Trophoblast cell (in vitro differentiated cells and primary cell): ENCODE measurements around the gene RTN4.

Experiments used
- DNase-seq, 2 donors: peaks; one replicate each; pipeline ENCODE4 v3.0.0-alpha.2; 2016
- H2AFZ ChIP-seq: 2 replicates; pipeline ENCODE4 v1.6.1; 2013; ENCODE audit warnings: low read length, moderate library complexity, mild to moderate bottlenecking; ENCODE audit not compliant: insufficient read depth, poor library complexity
- H2AK5ac ChIP-seq: 2 replicates; pipeline ENCODE4 v1.6.1; 2013; ENCODE audit warnings: mild to moderate bottlenecking, low read length
- H2BK120ac ChIP-seq: 2 replicates; pipeline ENCODE4 v1.6.1; 2013; ENCODE audit warnings: low read length, mild to moderate bottlenecking, moderate library complexity; ENCODE audit not compliant: insufficient read depth, poor library complexity
- H2BK12ac ChIP-seq: 2 replicates; pipeline ENCODE4 v1.6.1; 2013; ENCODE audit warnings: mild to moderate bottlenecking, low read length, moderate library complexity
- H2BK5ac ChIP-seq: 2 replicates; pipeline ENCODE4 v1.6.1; 2013; ENCODE audit warnings: low read length, low read depth, moderate library complexity, mild to moderate bottlenecking; ENCODE audit not compliant: poor library complexity
- H3K14ac ChIP-seq: 2 replicates; pipeline ENCODE4 v1.6.1; 2013; ENCODE audit warnings: mild to moderate bottlenecking, low read length
- H3K18ac ChIP-seq: 2 replicates; pipeline ENCODE4 v1.6.1; 2013; ENCODE audit warnings: mild to moderate bottlenecking, low read length
- H3K23ac ChIP-seq: 2 replicates; pipeline ENCODE4 v1.6.1; 2013; ENCODE audit warnings: low read length
- H3K27ac ChIP-seq: 2 replicates; pipeline ENCODE4 v1.5.1; 2013; ENCODE audit warnings: low read depth, mild to moderate bottlenecking, inconsistent platforms, low read length, moderate library complexity
- H3K27me3 ChIP-seq: 2 replicates; pipeline ENCODE4 v1.6.1; 2013; ENCODE audit warnings: inconsistent platforms, mild to moderate bottlenecking, low read length, moderate library complexity; ENCODE audit not compliant: insufficient read depth
- H3K36me3 ChIP-seq, 2 experiments: 1 replicate in 1 of 2; 2 replicates in 1 of 2; pipeline ENCODE4 v1.6.1; 2013; ENCODE audit warnings: low read length in 2 of 2, mild to moderate bottlenecking in 2 of 2, moderate library complexity in 1 of 2; ENCODE audit not compliant: insufficient read depth in 2 of 2, control insufficient read depth in 1 of 2
- H3K4ac ChIP-seq: 2 replicates; pipeline ENCODE4 v1.6.1; 2013; ENCODE audit warnings: low read depth, mild to moderate bottlenecking, low read length, moderate library complexity
- H3K4me1 ChIP-seq, 2 experiments: 1 replicate in 1 of 2; 2 replicates in 1 of 2; pipeline ENCODE4 v1.6.1; 2013; ENCODE audit warnings: low read length in 2 of 2, mild to moderate bottlenecking in 2 of 2, moderate library complexity in 1 of 2; ENCODE audit not compliant: insufficient read depth in 2 of 2, control insufficient read depth in 1 of 2
- H3K4me2 ChIP-seq: 2 replicates; pipeline ENCODE4 v1.6.1; 2013; ENCODE audit warnings: inconsistent platforms, mild to moderate bottlenecking, low read length, moderate library complexity
- H3K4me3 ChIP-seq: 2 replicates; pipeline ENCODE4 v1.5.1; 2013; ENCODE audit warnings: mild to moderate bottlenecking, low read depth, low read length, inconsistent platforms
- H3K79me1 ChIP-seq: one replicate; pipeline ENCODE4 v1.6.1; 2013; ENCODE audit warnings: low read length
- H3K79me2 ChIP-seq: 2 replicates; pipeline ENCODE4 v1.6.1; 2013; ENCODE audit warnings: low read length, mild to moderate bottlenecking; ENCODE audit not compliant: control insufficient read depth, insufficient read depth, poor library complexity
- H3K9ac ChIP-seq: 2 replicates; pipeline ENCODE4 v1.6.1; 2013; ENCODE audit warnings: mild to moderate bottlenecking, low read length
- H3K9me3 ChIP-seq: 2 replicates; pipeline ENCODE4 v1.6.1; 2013; ENCODE audit warnings: low read depth, mild to moderate bottlenecking, control low read depth, inconsistent platforms, low read length; ENCODE audit not compliant: insufficient read depth
- H4K12ac ChIP-seq: 2 replicates; pipeline ENCODE4 v1.6.1; 2013; ENCODE audit warnings: low read depth, mild to moderate bottlenecking, low read length, moderate library complexity
- H4K8ac ChIP-seq: 2 replicates; pipeline ENCODE4 v1.6.1; 2013; ENCODE audit warnings: low read depth, mild to moderate bottlenecking, low read length, moderate library complexity
- H4K91ac ChIP-seq: one replicate; pipeline ENCODE4 v1.6.1; 2013; ENCODE audit warnings: low read depth, mild to moderate bottlenecking, low read length, moderate library complexity
- WGBS: extraction: QIAGEN DNeasy Blood & Tissue Kit; methylation state at CpG from one replicate; pipeline ENCODE4 v1.1.7; 2013; ENCODE audit warnings: missing lambda C conversion rate; ENCODE audit not compliant: insufficient read length, insufficient coverage; ENCODE audit errors: extremely low coverage; 5-methylcytosine and 5-hydroxymethylcytosine counted together

The RTN4 gene

GRCh38 chr2:55031505-55031904 lies 18.7 kb downstream of the RTN4 start:
- H3K79me1 ChIP-seq: no peaks in the 10 kb centered on the region
- no peaks in the 10 kb centered on the region for H3K9me3 ChIP-seq

DNA sequence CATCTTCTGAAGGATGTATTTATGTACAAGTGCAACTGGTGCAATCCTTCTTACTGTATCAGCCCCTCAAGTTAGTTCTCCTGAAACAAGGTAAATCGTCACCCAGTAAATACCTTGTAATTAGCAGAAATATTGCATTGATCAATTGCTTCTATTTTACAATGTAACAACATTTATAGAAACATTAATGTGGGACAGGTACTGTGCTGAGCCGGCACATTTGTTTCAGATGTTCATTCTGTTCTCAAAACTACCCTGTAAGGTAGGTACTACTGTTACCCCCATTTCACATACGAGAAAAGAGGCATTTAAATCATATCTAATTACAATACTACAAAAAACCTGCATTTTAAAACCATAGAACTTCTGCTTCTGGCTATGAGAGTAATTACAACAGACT lies 19.5 kb downstream of the RTN4 start:
- Histone ChIP-seq H2BK5ac (no peak overlapping the region), H3K27me3 (no peaks in the 10 kb centered on the region), H3K4me2 (no peak overlapping the region), H3K9me3 (no peaks in the 10 kb centered on the region), H4K91ac (no peak overlapping the region), H3K4me1 (peaks cover 2 to 12% of the 10 kb centered on the region in 2 experiments), H3K27ac (no peak overlapping the region), H2AK5ac (no peak overlapping the region), H3K79me1 (no peaks in the 10 kb centered on the region), H3K4ac (peak overlapping the region; percentile 69), H2AFZ (no peak overlapping the region), H2BK120ac (no peak overlapping the region), H3K4me3 (no peak overlapping the region), H2BK12ac (no peak overlapping the region), H3K18ac (no peak overlapping the region), H3K23ac (no peak overlapping the region), H3K9ac (no peak overlapping the region), H3K79me2 (peaks cover 20% of the 10 kb centered on the region), H3K14ac (no peak overlapping the region), H4K8ac (no peak overlapping the region), H4K12ac (no peak overlapping the region), H3K36me3 (peaks cover 0 to 5% of the 10 kb centered on the region in 2 experiments)
- no CpG with 5 or more reads among the region's 3 CpGs for WGBS
- DNase-seq: no peak

More at GRCh38 chr2:55031505-55031904, 18.7 kb downstream of the RTN4 start:
- Histone ChIP-seq H3K4ac (peak overlapping the region; percentile 97), H3K4me1 (peaks cover 2 to 9% of the 10 kb centered on the region in 2 experiments), H2BK5ac (no peak overlapping the region), H4K8ac (no peak overlapping the region), H4K91ac (no peak overlapping the region), H3K4me2 (no peak overlapping the region), H3K23ac (no peak overlapping the region), H3K36me3 (peaks cover 0 to 5% of the 10 kb centered on the region in 2 experiments), H3K79me2 (peaks cover 23% of the 10 kb centered on the region), H2AFZ (no peak overlapping the region), H2AK5ac (no peak overlapping the region), H3K27ac (no peak overlapping the region), H3K9ac (no peak overlapping the region), H3K27me3 (no peaks in the 10 kb centered on the region), H4K12ac (no peak overlapping the region), H2BK12ac (no peak overlapping the region), H3K14ac (no peak overlapping the region), H3K18ac (no peak overlapping the region), H3K4me3 (no peak overlapping the region), H2BK120ac (no peak overlapping the region)
- no peak for DNase-seq
- WGBS: no CpG with 5 or more reads among the region's 4 CpGs

- WGBS: no CpG with 5 or more reads among the region's 1 CpG
- Histone ChIP-seq H3K9me3 (no peaks in the 10 kb centered on the region), H3K23ac (no peak overlapping the region), H2AK5ac (no peak overlapping the region), H4K91ac (no peak overlapping the region), H2BK12ac (no peak overlapping the region), H3K4me3 (no peak overlapping the region), H3K4ac (peak overlapping the region; percentile 95), H3K36me3 (peaks cover 0 to 5% of the 10 kb centered on the region in 2 experiments), H2BK5ac (no peak overlapping the region), H3K27ac (no peak overlapping the region), H3K27me3 (no peaks in the 10 kb centered on the region), H3K18ac (no peak overlapping the region), H3K4me1 (peaks cover 2 to 13% of the 10 kb centered on the region in 2 experiments), H3K79me2 (peaks cover 21% of the 10 kb centered on the region), H2BK120ac (no peak overlapping the region), H3K9ac (no peak overlapping the region), H4K12ac (no peak overlapping the region), H4K8ac (no peak overlapping the region), H2AFZ (no peak overlapping the region), H3K79me1 (no peaks in the 10 kb centered on the region), H3K4me2 (no peak overlapping the region), H3K14ac (no peak overlapping the region)
- no peak for DNase-seq
Observed at GRCh38 chr2:55029098-55029497, 21.2 kb downstream of the RTN4 start.

DNA sequence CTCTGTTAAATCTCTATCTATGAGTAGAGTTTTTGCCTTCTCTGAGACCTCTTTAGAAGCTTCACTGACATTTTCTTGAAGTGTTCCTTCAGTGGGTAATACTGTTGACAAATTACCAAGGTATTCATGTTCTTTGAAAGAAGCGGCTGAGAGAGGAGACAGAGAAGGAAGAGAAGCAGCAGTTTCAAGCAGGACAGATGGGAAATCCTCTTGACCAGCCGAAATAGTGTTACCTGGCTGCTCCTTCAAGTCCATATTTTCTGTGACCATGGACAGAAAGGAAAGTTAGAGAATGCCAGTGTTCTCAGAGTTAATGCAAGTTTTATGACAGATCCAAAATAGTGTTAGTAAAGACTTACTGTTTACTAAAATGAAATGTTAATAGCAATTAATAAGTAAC lies 23.0 kb downstream of the RTN4 start:
- H3K4me1 ChIP-seq: peaks cover 2 to 11% of the 10 kb centered on the region in 2 experiments
- no peak overlapping the region for H3K4me2 ChIP-seq
- no peak overlapping the region for H4K91ac ChIP-seq
- peaks cover 0 to 2% of the 10 kb centered on the region in 2 experiments for H3K36me3 ChIP-seq
- H3K27ac ChIP-seq: no peak overlapping the region
- no peaks in the 10 kb centered on the region for H3K79me1 ChIP-seq
- no peak overlapping the region for H4K8ac ChIP-seq
- H3K79me2 ChIP-seq: peaks cover 18% of the 10 kb centered on the region
- H2BK120ac ChIP-seq: no peak overlapping the region
- WGBS: no CpG with 5 or more reads among the region's 2 CpGs
- H3K9me3 ChIP-seq: no peaks in the 10 kb centered on the region
- no peak for DNase-seq
- H3K4ac ChIP-seq: no peak overlapping the region
- H3K27me3 ChIP-seq: no peaks in the 10 kb centered on the region
- H3K9ac ChIP-seq: no peak overlapping the region
- no peak overlapping the region for H3K18ac ChIP-seq
- H3K4me3 ChIP-seq: no peak overlapping the region
- H4K12ac ChIP-seq: no peak overlapping the region
- H2BK12ac ChIP-seq: no peak overlapping the region
- no peak overlapping the region for H2AK5ac ChIP-seq
- no peak overlapping the region for H2BK5ac ChIP-seq
- no peak overlapping the region for H2AFZ ChIP-seq
- no peak overlapping the region for H3K23ac ChIP-seq
- H3K14ac ChIP-seq: no peak overlapping the region
